C4-2B (cell line): ENCODE data around the gene UBQLN4.

Experiments
- H3K27ac ChIP-seq: fragments of 450-650 bp; 2 replicates; pipeline ENCODE4 v1.5.1; 2017
- CTCF ChIP-seq: fragments of 450-650 bp; conservative IDR thresholded peaks from 2 replicates; pipeline ENCODE4 v1.5.1; 2017; ENCODE audit warnings: mild to moderate bottlenecking
- ZFX ChIP-seq: fragments of 450-650 bp; IDR thresholded peaks from 2 replicates; pipeline ENCODE4 v1.6.1; 2017

The UBQLN4 gene

GRCh38 chr1:156080241-156080862 lies 26.8 kb upstream of the UBQLN4 start:
- TF ChIP-seq CTCF (no peak), ZFX (no peak)
- no peak overlapping the region for H3K27ac ChIP-seq

- H3K27ac ChIP-seq = no peak overlapping the region
- TF ChIP-seq ZFX (no peak), CTCF (no peak)
Measured at GRCh38 chr1:156079762-156080161, 26.2 kb upstream of the UBQLN4 start.

GRCh38 chr1:156078728-156079127 lies 25.1 kb upstream of the UBQLN4 start:
- no peak overlapping the region for H3K27ac ChIP-seq
- no peak for TF ChIP-seq CTCF

- H3K27ac ChIP-seq = no peak overlapping the region
- TF ChIP-seq CTCF = no peak
- no peak for TF ChIP-seq ZFX
Measured at GRCh38 chr1:156077430-156077760, 23.8 kb upstream of the UBQLN4 start.

GRCh38 chr1:156076609-156077429 lies 23.2 kb upstream of the UBQLN4 start:
- TF ChIP-seq ZFX = no peak
- no peak overlapping the region for H3K27ac ChIP-seq

- no peak for TF ChIP-seq ZFX
- TF ChIP-seq CTCF = no peak
- H3K27ac ChIP-seq = no peak overlapping the region
Measured at GRCh38 chr1:156075775-156076204, 22.2 kb upstream of the UBQLN4 start.

- TF ChIP-seq CTCF (no peak), ZFX (no peak)
- no peak overlapping the region for H3K27ac ChIP-seq
Measured at GRCh38 chr1:156075162-156075561, 21.6 kb upstream of the UBQLN4 start.

GRCh38 chr1:156074661-156075060 lies 21.1 kb upstream of the UBQLN4 start:
- TF ChIP-seq CTCF (no peak), ZFX (no peak)
- H3K27ac ChIP-seq = no peak overlapping the region
